LHCN-M2 (cell line): ENCODE data around the gene WDFY4. TPM values are rescaled to one million over a fixed set of nuclear protein-coding genes. Genes with fewer than 3 reads are reported as not detected.

Source experiments
- DNase-seq: peaks from one replicate; pipeline ENCODE4 v3.0.0-alpha.2; 2012; ENCODE audit warnings: low read depth
- total RNA-seq: library from RNA; depleted of rRNA; stranded (reverse); fragments of >200 nt; gene quantifications from 2 replicates; pipeline ENCODE4 v1.2.3, GENCODE V29; 2014

Gene WDFY4
- total RNA-seq, 1 experiment from 2014 or later, result not detected

DNA sequence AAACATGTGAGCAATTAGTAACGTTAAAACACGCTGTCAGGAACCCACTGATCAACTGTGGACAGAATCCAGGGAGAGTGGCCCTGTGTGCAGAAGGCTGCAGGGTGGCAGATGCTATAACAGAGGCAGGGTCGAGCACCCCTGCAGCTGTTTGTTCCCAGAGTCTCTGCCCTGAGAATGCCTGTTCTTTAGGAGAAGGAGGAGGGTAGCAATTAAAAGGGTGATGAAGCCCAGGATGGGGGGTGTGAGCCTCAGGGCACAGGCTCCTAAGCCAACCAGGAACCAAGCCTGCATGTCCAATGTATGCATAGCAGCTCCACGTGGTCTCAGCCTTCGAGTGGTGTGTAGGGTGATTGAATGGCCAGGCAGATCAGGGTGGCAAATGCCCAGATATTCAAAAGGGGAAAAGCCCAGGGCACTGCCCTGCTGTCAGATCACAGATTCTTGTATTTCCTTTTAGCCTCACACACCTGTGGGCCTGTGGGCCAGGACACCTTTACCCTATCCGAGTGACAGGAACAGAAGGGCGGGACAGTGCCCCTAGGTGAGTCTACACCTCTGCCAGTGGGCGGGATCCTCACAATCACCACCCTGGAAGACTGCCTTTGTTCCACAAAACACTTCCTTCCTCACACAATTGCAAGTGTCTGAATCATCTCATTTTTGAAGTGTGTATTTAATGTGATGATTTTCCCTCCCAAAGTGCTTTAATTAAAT lies 7.3 kb downstream of the WDFY4 start:
- DNase-seq, result no peak

DNA sequence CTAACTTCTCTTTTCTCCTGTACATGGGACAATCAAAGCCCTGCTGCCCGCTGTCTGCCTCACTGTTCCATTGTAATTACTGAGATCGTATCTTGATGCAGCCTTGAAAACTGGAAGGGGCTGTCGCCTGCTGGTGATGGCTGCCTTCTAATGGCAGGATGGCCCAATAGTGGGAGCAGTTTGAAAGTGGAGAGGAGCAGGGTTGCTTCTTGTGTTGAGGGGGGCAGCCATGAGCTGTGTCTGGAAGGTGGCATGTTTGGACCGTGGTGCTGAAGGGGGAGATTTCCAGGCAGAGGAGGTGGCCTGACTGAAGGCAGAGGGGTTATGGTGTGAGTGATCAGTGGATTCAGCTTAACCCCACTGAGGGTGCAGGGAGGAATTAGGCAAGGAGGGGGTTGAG lies 8.1 kb downstream of the WDFY4 start:
- DNase-seq, result no peak

DNA sequence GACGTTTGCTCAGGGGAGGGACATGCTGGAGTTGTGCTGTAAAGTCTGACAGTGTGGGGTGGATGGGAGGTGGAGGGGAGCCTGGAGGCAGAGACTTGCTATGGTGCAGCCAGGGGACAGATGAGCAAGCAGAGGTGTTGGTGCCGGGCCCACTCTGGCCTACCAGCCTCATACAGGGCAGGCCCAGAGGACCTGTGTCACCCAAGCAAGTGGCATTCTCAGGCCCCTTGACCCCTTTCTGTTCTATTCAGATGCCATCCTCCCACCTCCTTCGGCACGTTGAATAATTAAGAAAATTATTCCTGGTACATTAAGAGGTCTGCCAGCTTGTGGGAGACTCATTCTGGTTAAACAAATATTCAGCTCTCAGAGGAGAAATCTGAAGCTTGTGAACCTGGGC lies 8.5 kb downstream of the WDFY4 start:
- DNase-seq, result no peak

DNA sequence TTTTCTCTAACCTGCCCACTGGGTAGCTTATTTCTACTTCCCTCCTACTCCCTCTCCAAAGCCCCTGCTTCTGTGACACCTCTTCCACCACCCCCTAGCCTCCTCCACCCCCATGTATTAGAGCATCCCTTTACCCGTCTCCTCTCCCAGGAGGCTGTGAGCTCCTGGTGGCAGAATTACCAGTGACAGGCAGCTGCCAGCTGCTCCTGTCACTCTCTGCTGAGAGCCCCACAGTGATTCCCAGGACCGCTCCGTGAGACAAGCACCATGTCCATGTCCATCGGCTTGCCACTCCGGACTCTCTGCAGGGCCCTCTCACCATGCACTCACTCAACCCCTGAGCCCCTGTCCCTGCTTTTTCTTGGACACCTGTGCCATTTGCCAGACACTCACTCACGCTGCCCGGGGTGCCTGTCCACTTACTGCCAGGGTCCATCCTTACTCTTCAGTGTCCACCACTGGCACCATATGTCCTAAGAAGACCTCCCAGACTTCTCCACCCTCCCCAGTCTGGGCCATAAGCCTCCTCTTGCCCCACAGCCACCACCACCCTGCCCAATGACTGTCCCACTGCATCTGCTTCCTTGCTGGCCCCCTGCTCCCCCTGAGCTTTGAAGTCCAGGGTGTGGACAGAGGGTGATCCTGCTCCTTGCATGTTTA lies 9.8 kb downstream of the WDFY4 start:
- DNase-seq, result peak; percentile 17

DNA sequence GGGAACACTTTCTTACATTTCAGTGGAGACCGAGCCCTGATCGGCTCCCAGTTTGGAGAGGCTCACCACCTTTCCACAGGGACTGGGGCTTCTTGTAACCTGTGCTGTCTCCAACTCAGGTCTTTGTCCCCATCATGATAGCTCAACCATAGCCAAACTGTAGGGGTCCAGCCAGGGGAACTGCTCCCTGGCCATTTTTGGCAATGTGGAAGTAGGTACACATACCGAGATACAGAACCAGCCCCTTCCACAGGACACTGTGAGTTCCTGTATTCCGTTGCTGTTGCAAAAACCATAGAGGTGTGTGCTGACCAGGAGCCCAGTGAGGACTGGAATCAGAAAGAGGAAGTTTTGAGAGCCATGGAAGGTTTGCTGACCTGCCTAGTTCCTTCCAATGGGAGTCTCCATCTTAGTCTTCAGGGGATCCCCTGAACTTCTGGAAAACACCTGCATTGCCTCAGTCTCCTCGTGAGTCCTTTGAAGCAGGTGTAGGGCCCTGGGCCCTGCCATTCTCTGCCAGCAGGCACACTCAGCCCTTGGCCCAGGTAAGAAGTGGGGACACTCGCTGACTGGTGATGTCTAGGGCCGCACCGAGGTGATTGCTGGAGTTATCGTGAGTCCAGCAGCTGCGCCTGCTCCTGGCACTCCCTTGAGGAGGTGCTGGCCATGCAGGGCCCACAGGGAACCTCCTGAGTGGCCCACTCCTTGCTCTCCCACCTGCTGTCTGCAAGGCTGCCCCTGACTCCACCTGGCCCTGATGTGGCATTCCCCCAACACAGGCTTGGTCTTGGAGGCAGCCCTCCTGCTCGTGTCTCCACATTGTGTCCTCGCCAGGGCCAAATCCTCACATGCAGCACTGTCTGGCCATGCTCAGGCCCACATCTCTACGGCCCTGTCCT lies 11.2 kb downstream of the WDFY4 start:
- no peak for DNase-seq

DNA sequence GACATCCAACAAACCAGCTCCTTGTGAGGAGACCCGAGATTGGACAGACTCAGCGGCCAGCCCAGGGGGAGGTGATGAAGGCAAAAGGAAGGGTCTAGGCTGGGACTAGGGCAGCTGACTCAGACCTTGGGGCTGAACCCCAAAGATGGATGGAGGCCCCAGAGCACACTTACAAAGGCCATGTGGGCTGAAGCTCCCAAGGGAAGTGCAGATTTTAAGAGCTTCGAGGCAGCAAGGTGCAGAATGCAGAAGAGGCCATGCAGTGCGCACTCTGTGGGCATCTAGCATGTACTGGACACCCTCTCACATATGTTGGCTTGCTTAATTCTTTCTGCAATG lies 11.8 kb downstream of the WDFY4 start:
- DNase-seq, result no peak

DNA sequence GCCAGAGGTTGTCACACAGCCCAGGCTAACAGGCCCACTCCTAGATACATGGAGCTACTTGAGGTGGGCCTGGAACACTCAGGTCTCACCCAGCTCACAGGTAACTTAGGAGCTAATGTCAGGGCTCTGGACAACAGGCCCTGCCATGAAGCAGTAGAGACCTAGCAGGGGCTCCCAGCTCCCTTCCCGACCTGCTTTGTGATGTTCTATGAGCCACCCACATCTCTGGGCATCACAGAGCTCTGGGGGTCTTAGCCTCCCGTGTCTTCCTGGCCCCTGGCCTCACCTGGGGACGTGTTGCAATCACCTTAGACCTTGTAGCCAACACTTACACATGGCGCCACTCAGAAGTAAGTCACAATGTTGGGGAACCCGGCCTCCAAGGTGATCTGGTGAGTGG lies 12.4 kb downstream of the WDFY4 start:
- no peak for DNase-seq

DNA sequence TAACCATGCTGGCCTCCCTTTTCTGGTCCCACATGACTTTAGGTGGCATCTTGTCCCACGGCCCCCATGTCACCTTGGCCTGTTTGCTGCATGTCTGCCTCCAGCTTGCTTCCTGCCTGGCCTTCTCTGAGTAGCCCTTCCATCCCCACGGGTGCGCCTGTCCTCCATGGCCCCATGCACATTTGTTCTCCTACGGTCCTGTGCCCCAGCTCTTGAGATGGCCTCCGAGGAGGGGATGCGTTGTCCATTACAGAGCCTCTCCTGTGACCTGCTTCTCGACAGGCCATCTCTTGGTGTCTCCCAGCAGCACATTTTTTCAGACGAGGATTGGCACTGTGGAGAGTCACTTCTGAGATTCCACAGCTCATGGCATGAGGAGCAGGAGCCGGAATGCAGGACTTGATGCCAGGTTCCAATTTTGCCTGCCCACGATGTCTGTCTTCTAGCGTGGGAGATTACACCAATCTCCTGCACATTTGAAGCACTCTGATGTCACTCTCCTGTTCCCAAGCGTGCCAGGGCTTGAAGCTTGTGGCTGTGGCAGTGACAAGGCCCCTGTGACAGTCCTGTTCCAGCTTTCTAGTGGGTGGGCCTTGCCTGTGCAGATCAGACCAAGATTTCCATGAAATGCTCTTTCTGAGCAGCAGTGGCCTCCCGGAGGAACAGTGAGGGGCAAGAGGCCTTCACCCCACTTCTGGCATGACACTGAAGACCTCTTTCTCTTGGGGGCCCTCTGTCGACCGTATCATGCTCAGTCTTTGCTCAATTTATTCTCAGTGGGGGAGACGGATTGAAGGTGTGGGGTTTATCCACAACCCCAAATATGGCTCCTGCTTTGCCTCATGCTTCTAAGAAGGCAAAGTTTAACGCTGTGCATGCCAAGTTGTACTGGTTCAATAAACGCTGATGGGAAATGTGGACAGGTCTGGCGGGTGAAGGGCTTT lies 13.4 kb downstream of the WDFY4 start:
- DNase-seq, result no peak

DNA sequence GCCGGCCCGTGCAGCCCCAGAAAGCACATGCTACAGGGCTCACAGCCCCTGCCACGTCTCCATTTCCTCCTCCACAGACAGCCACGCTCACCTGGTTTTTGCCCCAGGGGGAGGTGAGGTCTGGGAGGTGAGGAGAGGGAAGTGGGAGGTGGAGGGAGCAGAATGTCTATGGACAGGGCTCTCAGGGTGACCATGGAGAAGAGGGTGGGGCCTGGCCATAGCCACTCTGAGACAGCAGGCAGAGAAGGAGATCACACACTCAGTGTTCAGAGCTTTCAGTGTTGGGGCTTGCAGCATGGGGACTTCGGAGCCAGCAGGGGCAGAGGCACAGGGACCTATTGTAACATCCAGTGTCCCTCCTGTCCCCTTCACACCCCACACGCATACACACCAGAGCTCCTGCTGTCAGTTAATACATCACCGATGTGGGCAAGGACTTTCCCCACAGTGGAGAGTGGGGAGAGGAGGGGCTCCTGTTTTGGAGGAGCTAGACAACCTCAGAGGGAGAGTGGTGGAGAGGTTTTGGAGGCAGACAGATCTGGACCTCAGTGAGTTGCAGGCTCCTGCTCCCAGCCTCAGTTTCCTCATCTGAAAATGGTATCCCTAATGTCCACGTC lies 14.4 kb downstream of the WDFY4 start:
- no peak for DNase-seq

DNA sequence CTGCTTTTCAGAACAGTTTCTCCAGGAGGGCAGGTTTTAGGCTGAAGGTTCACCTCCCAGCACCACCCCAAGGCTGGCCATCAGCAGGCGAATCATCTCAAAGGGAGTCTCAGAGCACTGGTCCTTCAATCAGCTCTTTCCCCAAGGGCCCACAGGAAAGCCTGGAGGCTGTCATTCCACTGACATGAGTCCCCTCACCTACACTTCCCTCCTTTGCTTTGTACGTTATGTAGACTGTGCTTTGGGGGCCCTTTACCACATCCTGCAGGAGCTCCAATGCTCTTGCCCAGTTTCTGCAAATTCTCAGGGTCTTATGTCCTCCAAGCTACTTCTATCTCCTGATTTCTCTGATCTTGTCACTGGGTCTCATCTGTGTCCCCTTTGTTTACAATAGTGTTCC lies 15.4 kb downstream of the WDFY4 start:
- no peak for DNase-seq

DNA sequence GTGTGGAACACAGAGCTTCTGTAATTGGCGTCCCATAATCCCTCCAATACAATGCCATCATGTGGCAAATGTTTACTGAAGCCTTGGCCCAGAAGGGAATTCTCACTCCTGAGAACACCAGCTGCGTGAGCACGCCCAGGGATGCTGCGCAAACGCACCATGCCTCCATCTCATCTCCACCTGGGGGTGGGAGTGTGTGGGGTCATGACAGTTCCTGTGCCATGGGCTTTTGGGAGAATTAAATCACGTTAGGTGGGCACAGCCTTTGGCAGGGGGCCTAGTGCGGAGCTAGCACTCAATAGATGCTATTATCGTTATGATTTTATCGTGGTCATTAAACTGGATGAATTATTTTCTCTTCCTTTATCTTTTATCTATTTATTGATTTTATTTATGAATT lies 15.8 kb downstream of the WDFY4 start:
- DNase-seq, result no peak

DNA sequence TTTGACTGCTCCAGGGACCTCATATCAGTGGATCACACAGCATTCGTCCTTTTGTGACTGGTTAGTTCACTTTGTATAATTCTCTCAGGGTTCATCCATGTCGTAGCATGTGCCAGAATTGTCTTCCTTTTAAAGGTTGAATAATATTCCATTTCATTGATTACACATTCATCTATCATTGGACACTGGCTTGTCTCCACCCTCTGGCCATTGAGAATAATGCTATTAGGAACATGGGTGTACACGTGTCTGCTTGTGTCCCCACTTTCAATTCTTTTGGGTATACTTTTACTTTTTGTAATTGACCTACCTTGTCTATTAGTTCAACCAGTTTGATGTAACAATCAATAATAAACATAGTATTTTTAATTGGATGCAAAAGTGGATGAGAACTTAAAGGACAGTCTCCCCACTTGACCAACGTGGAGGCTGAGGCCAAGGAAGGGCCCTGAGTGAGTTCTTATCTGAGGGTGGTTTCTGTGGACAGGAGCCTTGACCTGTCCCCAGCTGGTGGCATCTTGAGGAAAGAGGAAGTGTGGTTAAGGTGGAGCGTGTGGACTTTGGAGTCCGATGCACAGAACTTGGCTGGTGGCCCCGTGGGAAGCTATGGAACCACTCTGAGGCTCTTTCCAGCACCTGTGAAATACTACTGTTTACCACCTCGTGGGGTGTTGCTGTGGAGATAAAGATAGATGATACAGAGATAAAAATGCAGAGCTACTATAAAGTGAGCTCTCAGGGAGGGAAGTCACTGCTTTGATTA lies 16.6 kb downstream of the WDFY4 start:
- DNase-seq, result no peak

DNA sequence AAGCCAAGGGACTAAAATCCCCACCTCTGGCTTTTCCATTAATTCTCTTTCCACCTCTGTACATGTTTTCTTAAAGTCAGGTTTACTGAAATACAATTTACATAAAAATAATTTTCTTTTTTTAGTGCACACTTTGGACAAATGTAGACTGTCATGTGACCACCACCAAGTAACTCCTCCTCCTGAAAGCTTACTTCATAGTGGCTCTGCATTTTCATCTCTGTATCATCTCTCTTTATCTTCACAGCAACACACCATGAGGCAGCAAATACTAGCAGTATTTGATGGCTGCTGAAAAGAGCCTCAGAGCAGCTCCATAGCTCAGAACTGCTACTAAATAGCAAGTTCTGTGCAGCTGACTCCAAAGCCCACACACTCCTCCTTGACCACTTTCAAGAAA lies 17.3 kb downstream of the WDFY4 start:
- DNase-seq, result no peak

DNA sequence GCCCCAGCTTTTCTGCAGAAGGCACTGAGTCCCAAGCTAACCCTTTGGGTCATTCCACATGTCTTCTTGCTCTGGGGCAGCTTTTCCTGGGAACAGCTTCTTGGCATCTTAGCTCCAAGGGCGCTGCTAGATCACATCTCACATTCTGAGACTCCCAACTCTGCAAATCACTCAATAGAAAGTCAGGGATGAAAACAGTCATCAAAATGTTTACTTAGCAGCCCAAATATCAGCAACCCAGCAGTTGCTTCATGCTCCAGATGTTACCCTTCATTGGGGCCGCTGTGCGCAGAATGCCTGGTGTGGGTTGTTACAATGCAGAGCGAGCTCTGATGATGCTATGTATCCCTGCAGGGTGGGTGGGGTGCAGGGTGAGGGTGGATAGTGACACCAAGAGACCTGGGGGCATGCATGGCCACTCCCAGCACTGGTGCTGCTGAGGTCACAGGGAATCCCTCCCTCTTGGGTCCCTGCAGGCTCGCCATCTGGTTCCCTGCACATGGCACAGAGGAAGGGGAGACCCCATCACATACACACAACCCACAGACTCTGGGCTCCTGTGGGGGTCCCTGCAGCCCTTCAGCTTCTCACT lies 19.0 kb downstream of the WDFY4 start:
- no peak for DNase-seq

DNA sequence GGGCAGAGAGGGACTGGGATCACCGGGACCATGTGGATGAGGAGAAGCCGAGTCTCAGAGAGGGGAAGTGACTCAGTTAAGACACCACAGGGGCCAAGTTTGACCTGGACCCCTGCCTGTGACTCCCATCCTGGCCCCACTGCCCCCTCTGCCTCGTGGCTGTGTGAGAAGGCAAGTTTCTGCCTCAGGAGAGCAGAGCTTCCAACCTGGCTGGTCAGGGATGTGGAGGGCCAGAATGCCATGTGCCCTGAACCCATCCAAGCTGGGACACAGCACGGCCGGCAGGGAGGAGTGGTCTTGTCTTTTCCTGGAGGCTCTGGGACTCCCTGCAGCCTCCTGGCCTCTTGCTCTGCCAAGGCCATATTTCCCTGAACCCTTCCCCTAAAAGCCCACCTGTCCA lies 19.5 kb downstream of the WDFY4 start:
- no peak for DNase-seq

DNA sequence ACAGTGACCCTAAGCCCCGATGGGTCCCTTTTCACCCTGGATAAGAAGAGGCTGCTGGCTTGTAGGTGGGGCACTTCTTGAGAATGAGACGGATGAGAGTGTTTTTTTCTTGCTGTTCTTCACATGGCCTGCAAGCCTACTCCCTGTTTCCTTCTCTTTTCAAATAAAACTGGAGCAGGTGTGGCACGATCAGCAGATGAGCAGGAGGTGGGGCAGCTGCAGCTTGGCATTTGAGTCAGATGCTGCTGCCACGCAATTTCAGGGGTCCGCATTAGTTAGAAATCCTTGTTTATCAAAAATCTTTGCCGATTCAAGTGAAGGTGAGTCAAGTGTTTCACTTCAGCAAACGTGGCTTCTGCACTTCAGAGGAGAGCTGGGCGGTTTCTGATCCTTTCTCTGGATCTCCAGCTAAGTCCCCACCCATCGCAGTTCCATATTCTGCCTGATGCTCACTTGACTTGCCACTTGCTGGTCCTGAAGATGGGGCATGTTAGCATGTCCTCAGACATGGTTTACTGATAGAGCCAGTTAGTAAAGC lies 20.8 kb downstream of the WDFY4 start:
- DNase-seq, result no peak

DNA sequence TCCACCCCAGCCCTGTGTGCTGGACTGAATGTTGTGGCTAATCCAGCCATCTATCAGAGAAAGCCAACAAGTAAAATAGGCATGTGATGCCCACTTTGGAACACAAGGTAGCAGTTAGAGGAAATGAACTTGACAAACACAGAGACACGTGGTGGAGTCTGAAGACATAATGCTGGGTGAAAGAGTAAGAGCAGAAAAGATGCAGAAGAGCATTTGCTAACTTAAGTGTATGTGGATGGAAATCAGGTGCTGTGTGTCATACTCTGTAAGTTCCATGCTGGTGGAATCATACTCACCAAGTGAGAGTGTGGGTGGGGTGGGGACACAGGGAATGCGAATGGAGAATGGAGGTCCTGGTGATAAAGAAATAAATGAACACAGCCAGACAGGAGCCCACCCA lies 22.8 kb downstream of the WDFY4 start:
- no peak for DNase-seq

DNA sequence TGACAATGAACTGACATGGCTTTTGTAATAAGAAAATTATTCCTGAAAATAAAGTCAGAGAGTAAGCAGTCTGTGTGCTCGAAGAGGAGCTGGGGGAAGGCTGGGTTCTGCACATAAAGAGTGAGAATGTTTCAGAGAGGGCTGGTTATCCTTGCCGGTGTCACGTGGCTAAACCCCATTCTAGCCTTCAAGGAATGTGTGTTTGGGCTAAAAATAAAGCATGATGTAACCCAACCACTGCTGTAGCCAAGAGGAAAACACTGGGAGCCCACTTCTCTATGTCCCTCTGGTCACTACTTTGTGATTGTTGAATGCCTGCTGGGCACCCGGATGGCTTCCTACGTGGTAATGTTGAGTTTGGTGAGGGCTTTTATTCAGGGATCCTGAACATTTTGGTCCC lies 23.5 kb downstream of the WDFY4 start:
- DNase-seq, result no peak

DNA sequence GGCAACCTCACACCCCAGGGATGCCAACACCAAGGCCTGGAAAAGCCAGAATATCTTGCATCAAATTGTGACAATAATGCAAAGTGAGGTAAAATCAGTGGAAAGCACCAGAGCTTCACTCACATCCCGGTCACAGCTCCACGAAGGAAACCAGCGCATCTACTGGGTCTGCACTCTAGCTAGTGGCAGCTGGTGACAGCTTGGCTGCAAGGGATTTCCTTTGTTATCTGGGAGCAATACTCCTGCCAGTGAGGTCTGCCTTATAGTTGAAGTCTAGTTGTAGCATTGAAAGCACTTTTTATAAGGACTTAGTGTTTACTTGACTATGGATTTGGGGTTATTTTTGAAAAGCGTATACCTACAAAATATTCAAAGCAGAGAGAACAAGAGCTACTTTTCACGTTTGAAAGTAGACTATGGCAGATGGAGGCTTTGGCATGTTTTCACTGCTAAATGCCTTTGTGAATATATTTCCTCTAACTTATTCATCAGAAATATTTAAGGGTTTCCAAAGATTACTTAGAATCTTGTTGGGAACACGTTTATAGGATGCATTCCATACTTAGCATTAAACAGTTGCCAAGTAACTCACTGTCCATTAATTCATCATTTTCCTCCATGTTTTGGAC lies 26.1 kb downstream of the WDFY4 start:
- DNase-seq, result no peak
